CD4-positive, alpha-beta memory T cell (primary cell): Measurements from ENCODE around the gene C1orf159. TPM values are rescaled to one million over a fixed set of nuclear protein-coding genes. Genes with fewer than 3 reads are reported as not detected.

Experiments used
- CTCF ChIA-PET: fragments of 350-600 bp; sonication (Branson Sonifier 250); formaldehyde crosslinking; loops from one replicate; lab custom pipeline; 2021; ENCODE audit warnings: inconsistent platforms; ENCODE audit not compliant: partially characterized antibody; lab: Charles Lee
- POLR2A ChIA-PET: fragments of 350-600 bp; sonication (Branson Sonifier 250); formaldehyde crosslinking; loops from one replicate; lab custom pipeline; 2021; ENCODE audit not compliant: partially characterized antibody; lab: Charles Lee
- DNase-seq, 5 donors: peaks; one replicate each; pipeline versions ENCODE4 v3.0.0 to v3.0.0-alpha.2; 2020 to 2022; ENCODE audit warnings: mixed read lengths in 1 of 5
- H3K27ac ChIP-seq: one replicate; pipeline ENCODE4 v1.7.0; 2013; ENCODE audit warnings: low read depth, low read length
- H3K27me3 ChIP-seq: 2 replicates; pipeline ENCODE4 v1.7.0; 2013; ENCODE audit warnings: mild to moderate bottlenecking, low read length, moderate library complexity; ENCODE audit not compliant: insufficient read depth
- H3K36me3 ChIP-seq: 2 replicates; pipeline ENCODE4 v1.7.0; 2013; ENCODE audit warnings: mild to moderate bottlenecking, low read length, moderate library complexity; ENCODE audit not compliant: insufficient read depth
- H3K4me1 ChIP-seq: 2 replicates; pipeline ENCODE4 v1.7.0; 2013; ENCODE audit warnings: mild to moderate bottlenecking, low read length, moderate library complexity; ENCODE audit not compliant: insufficient read depth
- H3K4me3 ChIP-seq, 2 donors: one replicate each; pipeline ENCODE4 v1.7.0; 2013; ENCODE audit warnings: low read length in 2 of 2, mild to moderate bottlenecking in 1 of 2
- H3K9me3 ChIP-seq, 2 donors: one replicate each; pipeline ENCODE4 v1.7.0; 2013; ENCODE audit warnings: low read length in 2 of 2, control low read depth in 1 of 2; ENCODE audit not compliant: control insufficient read depth in 1 of 2
- H3K27ac Mint-ChIP-seq, 7 donors: one replicate each; pipeline ENCODE4 v1.8.0; 2020 to 2021; ENCODE audit warnings: mixed read lengths in 7 of 7, mild to moderate bottlenecking in 6 of 7, inconsistent platforms in 3 of 7, moderate library complexity in 3 of 7
- H3K27me3 Mint-ChIP-seq, 2 donors: one replicate each; pipeline ENCODE4 v1.8.0; 2020 to 2021; ENCODE audit warnings: mixed read lengths in 2 of 2
- H3K36me3 Mint-ChIP-seq, 2 donors: one replicate each; pipeline ENCODE4 v1.8.0; 2020 to 2021; ENCODE audit warnings: mixed read lengths in 2 of 2, inconsistent platforms in 1 of 2, mild to moderate bottlenecking in 1 of 2
- H3K4me1 Mint-ChIP-seq, 4 donors: one replicate each; pipeline ENCODE4 v1.8.0; 2020 to 2021; ENCODE audit warnings: mixed read lengths in 4 of 4, mild to moderate bottlenecking in 1 of 4
- H3K4me3 Mint-ChIP-seq, 8 donors: one replicate each; pipeline ENCODE4 v1.8.0; 2020 to 2021; ENCODE audit warnings: mixed read lengths in 8 of 8, mild to moderate bottlenecking in 7 of 8, moderate library complexity in 6 of 8, inconsistent platforms in 3 of 8
- H3K9me3 Mint-ChIP-seq, 8 donors: one replicate each; pipeline ENCODE4 v1.8.0; 2020 to 2021; ENCODE audit warnings: mixed read lengths in 8 of 8, mild to moderate bottlenecking in 5 of 8, inconsistent platforms in 3 of 8, moderate library complexity in 1 of 8
- intact Hi-C: fragments of 100-400 bp; cut with micrococcal nuclease; formaldehyde crosslinking; loops from one replicate; pipeline ENCODE4 v1.15.1; 2023
- polyA plus RNA-seq, 2 donors: library from polyadenylated mRNA; unstranded; fragments of 300-500 nt; fragmentation: Illumina TruSeq; gene quantifications; one replicate each; pipeline ENCODE4 v1.2.3, GENCODE V29; 2021
- total RNA-seq, 2 experiments: library from RNA; stranded (reverse); gene quantifications; one replicate each; pipeline ENCODE4 v1.2.3, GENCODE V29; 2021

C1orf159 gene
- total and polyA plus RNA-seq, 4 experiments from 2014 or later: 3.8 to 15.1 (median 11.5) TPM

DNA sequence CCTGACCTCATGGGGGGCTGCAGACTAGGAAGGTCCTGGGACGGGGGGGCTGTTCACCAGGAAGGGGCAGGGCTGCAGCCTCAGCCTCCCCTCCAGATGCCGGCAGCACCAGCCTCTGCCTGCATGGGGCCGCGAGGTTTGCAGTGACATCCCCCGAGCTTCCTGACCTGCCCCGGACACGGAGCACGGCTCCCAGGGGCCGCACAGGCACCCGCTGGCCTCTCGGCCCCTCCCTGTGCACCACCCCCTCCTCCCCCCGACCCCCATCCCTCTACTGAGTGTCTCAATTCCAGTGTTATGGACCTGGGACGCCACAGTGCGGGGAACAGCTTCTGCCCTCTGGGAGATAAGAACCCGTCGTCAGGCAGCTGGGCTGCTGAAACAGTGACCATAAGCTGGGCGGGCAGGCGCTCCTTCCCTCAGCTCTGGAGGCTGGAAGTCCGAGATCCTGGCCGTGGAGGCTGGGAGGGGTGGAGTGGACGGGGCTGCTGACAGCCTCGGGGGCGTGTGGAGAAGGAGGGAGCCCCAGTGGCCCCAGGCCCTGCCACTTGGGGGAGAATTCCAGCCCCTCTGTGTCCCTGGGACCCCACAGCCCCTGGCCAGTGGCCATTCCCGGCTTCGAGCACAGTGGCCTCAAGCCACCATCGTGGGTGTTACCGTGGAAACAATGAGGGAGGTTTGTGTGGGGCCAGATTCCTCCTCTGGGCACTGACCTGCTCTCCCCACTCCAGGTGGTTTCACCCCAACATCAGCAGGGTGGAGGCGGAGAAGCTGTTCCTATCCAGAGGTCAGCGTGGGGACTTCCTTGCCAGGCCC, 53.3 kb downstream of the C1orf159 start:
- no peaks in the 10 kb centered on the region for H3K36me3 Mint-ChIP-seq
- H3K4me1 ChIP-seq: peaks cover 27% of the 10 kb centered on the region
- peaks cover 2 to 12% (median 8%) of the 10 kb centered on the region in 4 donors for H3K4me1 Mint-ChIP-seq
- no peak for DNase-seq
- H3K27me3 ChIP-seq: peaks cover 11% of the 10 kb centered on the region
- H3K27ac Mint-ChIP-seq: no peak overlapping the region
- intact Hi-C loops: loop anchor here (1.0 to 5.0 kb wide), 2 partner anchors 45 to 78 kb away; no protein-coding TSS in a partner anchor
- CTCF ChIA-PET: interaction anchor here (1.0 to 5.0 kb wide), 6 partner anchors 44 to 229 kb away, joined by 3 to 65 read pairs (median 6); partner anchors contain the start of genes ISG15 and PERM1
- no peak overlapping the region for H3K4me3 Mint-ChIP-seq
- POLR2A ChIA-PET: interaction anchor here (1.5 kb wide), 1 partner anchor 30 kb away, joined by 4 read pairs; no protein-coding TSS in a partner anchor
- H3K4me3 ChIP-seq: no peak overlapping the region
- H3K36me3 ChIP-seq: no peaks in the 10 kb centered on the region
- H3K27ac ChIP-seq: no peak overlapping the region
- no peaks in the 10 kb centered on the region for H3K9me3 ChIP-seq
- H3K9me3 Mint-ChIP-seq: no peaks in the 10 kb centered on the region
- peaks cover 12 to 23% of the 10 kb centered on the region in 2 donors for H3K27me3 Mint-ChIP-seq

GRCh38 chr1:1061682-1062345, 54.1 kb downstream of the C1orf159 start:
- peaks cover 12 to 24% of the 10 kb centered on the region in 2 donors for H3K27me3 Mint-ChIP-seq
- no peak overlapping the region for H3K4me3 Mint-ChIP-seq
- no peaks in the 10 kb centered on the region for H3K9me3 Mint-ChIP-seq
- no peaks in the 10 kb centered on the region for H3K36me3 ChIP-seq
- no peak overlapping the region for H3K4me3 ChIP-seq
- peaks cover 2 to 12% (median 8%) of the 10 kb centered on the region in 4 donors for H3K4me1 Mint-ChIP-seq
- ChIA-PET CTCF (interaction anchor here (1.5 to 5.0 kb wide), 2 partner anchors 77 to 78 kb away, joined by 4 to 65 read pairs; partner anchors contain the start of gene PERM1), POLR2A (no interaction called here)
- peaks cover 27% of the 10 kb centered on the region for H3K4me1 ChIP-seq
- H3K9me3 ChIP-seq: no peaks in the 10 kb centered on the region
- no peak overlapping the region for H3K27ac Mint-ChIP-seq
- DNase-seq: no peak
- no peaks in the 10 kb centered on the region for H3K36me3 Mint-ChIP-seq
- H3K27me3 ChIP-seq: peaks cover 11% of the 10 kb centered on the region
- no peak overlapping the region for H3K27ac ChIP-seq
- intact Hi-C loops: loop anchor here (5.0 kb wide), 1 partner anchor 45 kb away; no protein-coding TSS in a partner anchor

GRCh38 chr1:1060281-1061000, 55.4 kb downstream of the C1orf159 start:
- Mint-ChIP-seq H3K36me3 (no peaks in the 10 kb centered on the region), H3K4me1 (peaks cover 2 to 12% (median 7%) of the 10 kb centered on the region in 4 donors), H3K9me3 (no peaks in the 10 kb centered on the region), H3K4me3 (peak overlapping the region in 3 of 8 donors; percentile 26 to 55 (median 36)), H3K27me3 (peaks cover 12 to 24% of the 10 kb centered on the region in 2 donors), H3K27ac (no peak overlapping the region)
- peaks cover 11% of the 10 kb centered on the region for H3K27me3 ChIP-seq
- peaks cover 27% of the 10 kb centered on the region for H3K4me1 ChIP-seq
- CTCF ChIA-PET: interaction anchor here (1.5 kb wide), 1 partner anchor 76 kb away, joined by 4 read pairs; no protein-coding TSS in a partner anchor
- POLR2A ChIA-PET: interaction anchor here (1.0 kb wide), 1 partner anchor 93 kb away, joined by 3 read pairs; no protein-coding TSS in a partner anchor
- intact Hi-C loops: loop anchor here (5.0 kb wide), 1 partner anchor 43 kb away; no protein-coding TSS in a partner anchor
- H3K9me3 ChIP-seq: no peaks in the 10 kb centered on the region
- H3K27ac ChIP-seq: no peak overlapping the region
- H3K4me3 ChIP-seq: no peak overlapping the region
- DNase-seq: no peak
- no peaks in the 10 kb centered on the region for H3K36me3 ChIP-seq

- H3K27me3 ChIP-seq: peaks cover 11% of the 10 kb centered on the region
These were observed 56.2 kb downstream of the C1orf159 start for GRCh38 chr1:1059494-1060280.

GRCh38 chr1:1058921-1059493, 56.9 kb downstream of the C1orf159 start:
- Mint-ChIP-seq H3K36me3 (no peaks in the 10 kb centered on the region), H3K9me3 (no peaks in the 10 kb centered on the region), H3K27me3 (peaks cover 12 to 21% of the 10 kb centered on the region in 2 donors), H3K4me3 (peak overlapping the region; percentile 63 to 84 (median 70)), H3K27ac (peak overlapping the region in 3 of 7 donors; percentile 53 to 78 (median 55)), H3K4me1 (peaks cover 1 to 12% (median 4%) of the 10 kb centered on the region in 4 donors)
- intact Hi-C loops: loop anchor here (1.0 kb wide), 1 partner anchor 10 kb away; no protein-coding TSS in a partner anchor
- DNase-seq: peak in 1 of 5 donors; percentile 37
- Histone ChIP-seq H3K4me1 (peaks cover 23% of the 10 kb centered on the region), H3K36me3 (no peaks in the 10 kb centered on the region), H3K27ac (no peak overlapping the region), H3K9me3 (no peaks in the 10 kb centered on the region), H3K27me3 (peaks cover 11% of the 10 kb centered on the region), H3K4me3 (peak overlapping the region in 1 of 2 donors; percentile 32)
- CTCF ChIA-PET: interaction anchor here (0.6 to 1.0 kb wide), 2 partner anchors 57 to 75 kb away, joined by 3 to 4 read pairs; no protein-coding TSS in a partner anchor
- POLR2A ChIA-PET: no interaction called here

More at GRCh38 chr1:1059494-1060280, 56.2 kb downstream of the C1orf159 start:
- peaks cover 2 to 12% (median 6%) of the 10 kb centered on the region in 4 donors for H3K4me1 Mint-ChIP-seq
- Histone ChIP-seq H3K27ac (no peak overlapping the region), H3K9me3 (no peaks in the 10 kb centered on the region), H3K36me3 (no peaks in the 10 kb centered on the region), H3K4me1 (peaks cover 27% of the 10 kb centered on the region), H3K4me3 (peak overlapping the region in 1 of 2 donors; percentile 32)
- no peak overlapping the region for H3K27ac Mint-ChIP-seq
- DNase-seq: peak; percentile 84 to 87 (median 87)
- peaks cover 12 to 24% of the 10 kb centered on the region in 2 donors for H3K27me3 Mint-ChIP-seq
- H3K4me3 Mint-ChIP-seq: peak overlapping the region in 3 of 8 donors; percentile 26 to 55 (median 36)
- no peaks in the 10 kb centered on the region for H3K9me3 Mint-ChIP-seq
- intact Hi-C loops: loop anchor here (1.0 to 5.0 kb wide), 2 partner anchors 10 to 42 kb away; no protein-coding TSS in a partner anchor
- no peaks in the 10 kb centered on the region for H3K36me3 Mint-ChIP-seq
- POLR2A ChIA-PET: interaction anchor here (1.0 kb wide), 1 partner anchor 93 kb away, joined by 3 read pairs; no protein-coding TSS in a partner anchor
- CTCF ChIA-PET: interaction anchor here (1.0 kb wide), 1 partner anchor 75 kb away, joined by 4 read pairs; no protein-coding TSS in a partner anchor
